GM21619 (cell line): ENCODE results near the gene IMMP2L.
"Not testable (repeated sequence)": the region's sequence is repeated elsewhere in the genome, so short reads cannot be mapped to it uniquely, and the experiment has no call there.

Source experiments
- ATAC-seq: cut with Tn5 transposase; IDR thresholded peaks from one replicate; pipeline ENCODE4 v1.9.1; 2021; ENCODE audit not compliant: unreplicated experiment

IMMP2L gene

GRCh38 chr7:111561904-111562732, at the start of gene IMMP2L:
Gene IMMP2L, minus strand, starts transcription at chr7:111562492.
- ATAC-seq = peak; percentile 85

GRCh38 chr7:111609483-111610254, 47.4 kb upstream of the IMMP2L start:
- ATAC-seq = not testable (repeated sequence)

GRCh38 chr7:111607621-111608020, 45.3 kb upstream of the IMMP2L start:
- no peak for ATAC-seq

- ATAC-seq = no peak
These were observed 43.0 kb upstream of the IMMP2L start for GRCh38 chr7:111605246-111605645.

GRCh38 chr7:111600091-111600490, 37.8 kb upstream of the IMMP2L start:
- ATAC-seq = no peak

- no peak for ATAC-seq
These were observed 33.5 kb upstream of the IMMP2L start for GRCh38 chr7:111595780-111596179.

- no peak for ATAC-seq
These were observed 32.3 kb upstream of the IMMP2L start for GRCh38 chr7:111594602-111595001.

GRCh38 chr7:111593343-111593742, 31.1 kb upstream of the IMMP2L start:
- no peak for ATAC-seq

- ATAC-seq = no peak
These were observed 25.8 kb upstream of the IMMP2L start for GRCh38 chr7:111588065-111588433.

GRCh38 chr7:111587410-111588064, 25.2 kb upstream of the IMMP2L start:
- ATAC-seq = no peak

GRCh38 chr7:111586711-111587409, 24.6 kb upstream of the IMMP2L start:
- no peak for ATAC-seq

- ATAC-seq = not testable (repeated sequence)
These were observed 19.6 kb upstream of the IMMP2L start for GRCh38 chr7:111581784-111582488.

GRCh38 chr7:111581207-111581606, 18.9 kb upstream of the IMMP2L start:
- not testable (repeated sequence) for ATAC-seq

GRCh38 chr7:111578754-111579153, 16.5 kb upstream of the IMMP2L start:
- no peak for ATAC-seq

- ATAC-seq = no peak
These were observed 9.4 kb upstream of the IMMP2L start for GRCh38 chr7:111571720-111572119.

GRCh38 chr7:111568870-111569462, 6.7 kb upstream of the IMMP2L start:
- ATAC-seq = peak; percentile 64

- no peak for ATAC-seq
These were observed 6.1 kb upstream of the IMMP2L start for GRCh38 chr7:111568419-111568818.

GRCh38 chr7:111564078-111564477, 1.8 kb upstream of the IMMP2L start:
- no peak for ATAC-seq

GRCh38 chr7:111561654-111561903, 713 bp downstream of the IMMP2L start:
- no peak for ATAC-seq
